Bronchial epithelial cell (primary cell): ENCODE measurements around the gene AHR. TPM values are rescaled to one million over a fixed set of nuclear protein-coding genes. Genes with fewer than 3 reads are reported as not detected.

ENCODE experiments used
- DNase-seq: peaks from one replicate; pipeline ENCODE4 v3.0.0-alpha.2; 2010; ENCODE audit warnings: low read depth
- FAIRE-seq: peaks from 2 replicates; lab custom pipeline; 2011; peaks lifted over from hg19 to GRCh38; lab: Jason Lieb, UNC
- H3K27me3 ChIP-seq: 2 replicates; pipeline ENCODE4 v1.5.1; 2011; ENCODE audit warnings: low read length; ENCODE audit not compliant: control insufficient read depth, insufficient read depth
- H3K36me3 ChIP-seq: 2 replicates; pipeline ENCODE4 v1.5.1; 2011; ENCODE audit warnings: low read length; ENCODE audit not compliant: control insufficient read depth, insufficient read depth
- H3K4me3 ChIP-seq: 2 replicates; pipeline ENCODE4 v1.5.1; 2011; ENCODE audit warnings: mild to moderate bottlenecking, low read depth, low read length, control low read depth
- CTCF ChIP-seq: IDR thresholded peaks from 2 replicates; pipeline ENCODE4 v1.5.1; 2011; ENCODE audit warnings: mild to moderate bottlenecking, moderate library complexity, low read length, control low read depth, inconsistent platforms; ENCODE audit not compliant: insufficient read depth, severe bottlenecking
- total RNA-seq: library from RNA; depleted of rRNA; stranded (reverse); fragments of >200 nt; gene quantifications from 2 replicates; pipeline ENCODE4 v1.2.1, GENCODE V29; 2014

Gene AHR
- total RNA-seq, 1 donor from 2014 or later = 85.6 TPM

- TF ChIP-seq CTCF = no peak
- no peak for FAIRE-seq
- Histone ChIP-seq H3K27me3 (no peaks in the 10 kb centered on the region), H3K4me3 (no peak overlapping the region), H3K36me3 (peaks cover 12% of the 10 kb centered on the region)
- DNase-seq = no peak
Measured at GRCh38 chr7:17313194-17313593, 14.7 kb downstream of the AHR start.

GRCh38 chr7:17315974-17316373 is 17.5 kb downstream of the AHR start:
- no peak overlapping the region for H3K4me3 ChIP-seq
- H3K36me3 ChIP-seq = peaks cover 13% of the 10 kb centered on the region
- no peak for DNase-seq
- no peaks in the 10 kb centered on the region for H3K27me3 ChIP-seq
- no peak for FAIRE-seq
- TF ChIP-seq CTCF = no peak

GRCh38 chr7:17318146-17318545 is 19.7 kb downstream of the AHR start:
- H3K36me3 ChIP-seq = peaks cover 5% of the 10 kb centered on the region
- FAIRE-seq = no peak
- H3K27me3 ChIP-seq = no peaks in the 10 kb centered on the region
- DNase-seq = peak; percentile 57
- no peak overlapping the region for H3K4me3 ChIP-seq
- TF ChIP-seq CTCF = no peak

- H3K27me3 ChIP-seq = no peaks in the 10 kb centered on the region
- TF ChIP-seq CTCF = no peak
- FAIRE-seq (no peak), DNase-seq (no peak)
- H3K36me3 ChIP-seq = peaks cover 5% of the 10 kb centered on the region
- H3K4me3 ChIP-seq = no peak overlapping the region
Measured at GRCh38 chr7:17319164-17320101, 21.0 kb downstream of the AHR start.

- no peak for DNase-seq
- no peak for FAIRE-seq
- Histone ChIP-seq H3K4me3 (no peak overlapping the region), H3K36me3 (peaks cover 6% of the 10 kb centered on the region), H3K27me3 (no peaks in the 10 kb centered on the region)
- TF ChIP-seq CTCF = no peak
Measured at GRCh38 chr7:17320102-17320497, 21.6 kb downstream of the AHR start.

- no peak for DNase-seq
- FAIRE-seq = no peak
- Histone ChIP-seq H3K4me3 (no peak overlapping the region), H3K27me3 (no peaks in the 10 kb centered on the region), H3K36me3 (peaks cover 6% of the 10 kb centered on the region)
- TF ChIP-seq CTCF = no peak
Measured at GRCh38 chr7:17320657-17321056, 22.2 kb downstream of the AHR start.
